ENCODE measurements around the gene BCAS3. TPM values are rescaled to one million over a fixed set of nuclear protein-coding genes. Genes with fewer than 3 reads are reported as not detected.

BCAS3 gene
- total RNA-seq, 1 donor from 2014 or later: 19.0 TPM

- intact Hi-C loops (cut with micrococcal nuclease): no loop called here
These were observed 626.1 kb downstream of the BCAS3 start for GRCh38 chr17:61303817-61304096.

DNA sequence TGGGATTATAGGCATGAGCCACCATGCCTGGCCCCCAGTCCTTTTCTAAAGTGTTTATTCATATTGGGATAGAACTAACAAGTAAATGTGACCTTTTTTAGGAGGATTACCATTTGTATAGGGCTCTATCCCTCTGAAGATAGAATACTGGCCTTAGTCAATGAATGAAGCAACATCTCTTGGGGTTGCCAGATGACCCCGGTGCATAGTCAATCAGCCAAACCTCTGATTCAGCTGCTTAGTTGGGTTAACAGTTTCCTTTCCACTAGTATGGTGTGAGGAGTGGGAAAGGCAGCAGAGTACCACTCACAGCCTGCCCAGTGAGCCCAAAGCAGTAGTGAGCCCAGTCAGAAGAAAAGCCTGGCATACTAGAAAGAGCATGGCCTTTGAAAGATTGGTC lies 627.4 kb downstream of the BCAS3 start:
- intact Hi-C loops (cut with micrococcal nuclease): no loop called here

DNA sequence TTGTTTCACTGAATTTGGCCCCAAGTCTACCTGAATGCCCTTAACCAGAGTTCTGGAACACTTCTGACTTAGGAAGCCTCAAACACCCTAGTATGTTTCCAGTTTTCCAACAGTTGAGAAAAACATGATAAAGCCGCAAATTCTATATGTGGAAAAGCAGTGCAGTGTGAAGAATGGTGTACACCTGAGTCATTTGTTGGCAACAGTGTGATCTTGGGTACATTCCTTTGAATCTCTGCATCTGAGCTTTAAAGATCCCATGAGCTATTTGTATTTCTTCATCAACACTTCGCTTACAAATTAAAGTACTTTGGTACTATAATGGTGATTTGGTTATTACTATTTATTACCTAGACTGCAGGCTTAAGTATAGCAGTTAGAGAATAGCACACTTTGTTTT lies 628.4 kb downstream of the BCAS3 start:
- intact Hi-C loops (cut with micrococcal nuclease): no loop called here

GRCh38 chr17:61307905-61308886 lies 630.5 kb downstream of the BCAS3 start:
- intact Hi-C loops (cut with micrococcal nuclease): no loop called here

- intact Hi-C loops (cut with micrococcal nuclease): no loop called here
These were observed 632.0 kb downstream of the BCAS3 start for GRCh38 chr17:61309362-61310256.

DNA sequence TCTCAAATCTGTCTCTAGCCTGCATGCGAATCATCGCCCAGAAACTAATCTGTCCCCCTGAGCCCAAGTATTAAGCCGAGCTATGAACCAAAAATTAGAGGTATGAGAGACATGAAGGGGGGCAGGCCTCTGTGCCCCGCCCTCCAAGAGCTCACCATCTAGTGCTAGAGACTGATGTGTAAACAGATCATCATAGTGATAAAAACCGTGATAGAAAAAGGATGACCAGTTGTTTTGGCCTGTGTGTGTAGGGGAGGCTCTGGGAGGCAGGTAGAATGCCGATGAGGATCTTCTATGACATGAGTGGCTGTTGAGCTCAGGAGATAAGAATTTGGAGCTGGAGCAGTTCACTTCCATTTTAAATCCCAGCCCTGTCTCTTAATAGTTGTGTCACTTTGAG lies 632.9 kb downstream of the BCAS3 start:
- intact Hi-C loops (cut with micrococcal nuclease): no loop called here

GRCh38 chr17:61312406-61313295 lies 635.0 kb downstream of the BCAS3 start:
- intact Hi-C loops (cut with micrococcal nuclease): no loop called here

GRCh38 chr17:61313461-61314326 lies 636.0 kb downstream of the BCAS3 start:
- intact Hi-C loops (cut with micrococcal nuclease): no loop called here

DNA sequence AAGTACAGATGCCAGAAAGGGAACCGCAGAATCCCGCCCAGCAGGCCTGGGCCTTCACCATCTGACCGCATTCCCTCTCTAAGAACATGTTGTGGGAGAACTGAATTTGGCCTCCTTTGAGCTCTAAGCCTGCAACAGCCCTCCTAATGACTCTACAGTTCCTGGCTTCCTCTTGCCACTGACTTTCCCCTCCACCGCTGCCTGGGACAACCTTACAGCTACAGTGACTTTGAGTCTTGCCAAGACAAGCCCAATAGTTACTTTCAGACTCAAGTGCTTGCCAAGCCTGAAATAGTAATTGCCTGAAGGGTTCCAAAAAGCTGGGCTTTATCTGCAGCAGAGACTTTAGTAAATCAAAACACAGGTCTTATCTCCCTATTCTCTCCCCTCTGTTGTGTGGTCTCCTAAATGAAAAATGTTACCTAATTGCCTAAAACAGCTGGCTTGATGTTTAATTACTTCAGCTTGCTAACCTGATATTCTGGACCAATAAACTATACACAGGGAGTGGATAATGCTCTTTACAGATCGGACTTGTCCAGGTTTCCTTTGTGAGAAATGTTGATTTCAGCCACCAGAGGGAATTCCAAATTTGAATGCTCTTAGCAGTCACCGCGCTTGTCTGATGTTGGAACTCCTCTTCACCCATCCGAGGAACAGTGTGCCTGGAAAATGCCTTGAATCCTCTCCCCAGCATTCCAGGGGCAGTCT lies 636.9 kb downstream of the BCAS3 start:
- intact Hi-C loops (cut with micrococcal nuclease): no loop called here

GRCh38 chr17:61316633-61317032 lies 639.0 kb downstream of the BCAS3 start:
- intact Hi-C loops (cut with micrococcal nuclease): no loop called here

DNA sequence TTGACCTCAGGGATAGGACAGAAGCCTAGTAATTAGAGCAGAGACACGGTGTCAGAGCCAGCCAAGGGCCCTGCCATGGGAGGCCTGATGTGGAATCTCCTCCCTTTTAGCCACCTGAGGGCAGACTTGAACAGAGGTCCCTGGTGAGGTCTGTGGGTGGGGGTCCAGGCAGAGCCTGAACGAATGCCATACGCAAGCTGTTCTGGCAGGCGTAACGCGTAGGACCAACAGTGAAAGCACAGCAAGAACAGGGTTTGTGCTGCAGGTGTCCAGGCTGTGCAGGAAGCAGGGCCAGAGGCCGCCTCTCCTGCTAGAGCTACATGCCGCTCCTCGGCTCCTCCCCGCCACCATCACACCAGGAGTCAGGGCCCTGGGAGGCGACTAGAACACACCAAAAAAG lies 640.1 kb downstream of the BCAS3 start:
- intact Hi-C loops (cut with micrococcal nuclease): no loop called here

- intact Hi-C loops (cut with micrococcal nuclease): no loop called here
These were observed 641.0 kb downstream of the BCAS3 start for GRCh38 chr17:61318684-61319098.

GRCh38 chr17:61321344-61321743 lies 643.7 kb downstream of the BCAS3 start:
- intact Hi-C loops (cut with micrococcal nuclease): no loop called here

DNA sequence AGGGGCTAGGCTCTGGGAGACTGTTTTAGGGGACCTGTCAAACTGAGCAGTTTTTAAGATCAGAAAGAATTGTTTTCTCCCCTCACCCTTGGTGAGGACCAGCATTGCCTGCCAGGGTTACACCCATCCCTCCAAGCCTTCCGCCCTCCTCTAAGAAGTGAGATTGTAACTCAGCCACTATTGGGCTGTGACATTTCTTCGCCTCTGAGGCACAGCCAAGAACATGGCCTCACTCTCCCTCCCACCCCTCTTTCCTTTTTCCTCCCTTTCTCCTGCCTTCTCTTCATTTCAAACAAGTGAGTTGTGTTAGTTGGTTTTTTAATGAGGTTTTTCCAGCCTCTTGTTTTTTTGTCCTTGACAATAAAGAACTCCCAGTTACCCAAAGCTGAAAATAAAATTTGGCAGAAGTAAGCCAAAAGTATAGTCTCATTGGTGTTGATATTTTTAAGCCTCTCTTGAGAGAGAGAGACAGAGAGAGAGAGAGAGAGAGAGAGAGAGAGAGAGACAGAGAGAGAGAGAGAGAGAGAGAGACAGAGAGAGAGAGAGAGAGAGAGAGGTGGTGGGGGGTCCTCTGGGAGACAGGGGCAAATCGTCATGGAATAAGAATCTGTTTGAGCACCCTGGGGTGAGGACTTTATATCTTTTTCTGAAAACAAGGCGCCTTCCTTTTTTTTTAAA lies 644.8 kb downstream of the BCAS3 start:
- intact Hi-C loops (cut with micrococcal nuclease): no loop called here

- intact Hi-C loops (cut with micrococcal nuclease): no loop called here
These were observed 645.6 kb downstream of the BCAS3 start for GRCh38 chr17:61323003-61323908.

DNA sequence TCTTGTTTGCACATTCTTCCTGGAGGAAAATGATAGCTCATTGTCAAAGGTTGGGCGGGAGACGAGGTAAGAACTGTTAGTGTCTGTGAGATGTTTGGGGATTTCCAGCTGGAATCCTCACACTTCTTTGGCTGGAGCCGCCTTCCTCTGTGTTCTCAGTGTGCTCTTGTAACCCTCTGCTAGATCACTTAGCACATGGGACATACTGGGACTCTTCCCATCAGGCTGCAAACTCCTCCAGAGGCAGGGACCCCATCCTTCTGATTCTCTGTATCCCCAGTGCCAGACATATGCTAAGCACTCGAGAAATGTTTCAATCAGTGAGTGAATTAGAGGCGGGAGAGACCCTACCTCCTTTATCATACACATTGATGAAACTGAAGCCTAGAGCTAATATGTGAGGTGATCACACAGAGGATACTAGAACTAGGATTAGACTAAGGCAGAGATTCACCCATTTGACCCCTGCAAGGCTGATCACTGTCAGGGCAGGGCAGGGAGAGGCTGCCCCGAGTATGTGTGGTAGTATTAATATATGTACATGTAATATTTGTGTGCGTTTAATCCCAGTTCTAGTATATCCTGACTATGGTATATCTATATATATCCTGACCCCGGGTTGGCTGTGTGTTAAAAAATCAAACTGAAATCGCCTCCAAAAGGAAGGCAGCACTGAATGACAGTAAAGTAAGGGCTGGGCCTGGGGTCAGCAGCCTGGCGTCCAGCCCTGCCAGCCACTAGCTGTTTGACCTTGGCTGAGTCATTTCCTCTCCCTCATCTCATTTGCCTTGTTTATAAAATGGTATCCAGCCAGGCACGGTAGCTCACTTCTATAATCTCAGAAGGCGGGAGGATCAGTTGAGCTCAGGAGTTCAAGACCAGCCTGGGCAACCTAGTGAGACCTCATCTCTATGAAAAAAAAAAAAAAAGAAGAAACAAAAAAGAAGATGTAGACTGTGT lies 646.5 kb downstream of the BCAS3 start:
- intact Hi-C loops (cut with micrococcal nuclease): no loop called here

- intact Hi-C loops (cut with micrococcal nuclease): no loop called here
These were observed 647.3 kb downstream of the BCAS3 start for GRCh38 chr17:61324950-61325349.

Data from T-helper 1 cell treated with Interleukin-12 subunit alpha and Interleukin-12 subunit beta and Interleukin-4 antibody, amounts not matched to agents 30 ng/mL and 1 ng/mL, for 36 hours (primary cell).